Neuronal stem cell (in vitro differentiated cells): ENCODE measurements around the gene GLRB.

ENCODE experiments used
- DNase-seq: peaks from one replicate; pipeline ENCODE4 v3.0.0-alpha.2; 2013; ENCODE audit warnings: low spot score
- H2AFZ ChIP-seq: one replicate; pipeline ENCODE4 v1.6.1; 2013; ENCODE audit warnings: mild to moderate bottlenecking, low read length, inconsistent platforms
- H2AK5ac ChIP-seq: 2 replicates; pipeline ENCODE4 v1.6.1; 2013; ENCODE audit warnings: low read depth, mild to moderate bottlenecking, inconsistent platforms, low read length, moderate library complexity, mixed read lengths
- H2BK120ac ChIP-seq: 2 replicates; pipeline ENCODE4 v1.6.1; 2013; ENCODE audit warnings: low read depth, mild to moderate bottlenecking, inconsistent platforms, low read length, moderate library complexity, mixed read lengths
- H2BK12ac ChIP-seq: one replicate; pipeline ENCODE4 v1.6.1; 2013; ENCODE audit warnings: low read length, inconsistent platforms
- H2BK15ac ChIP-seq: 2 replicates; pipeline ENCODE4 v1.6.1; 2013; ENCODE audit warnings: mild to moderate bottlenecking, low read length, inconsistent platforms, mixed read lengths
- H2BK5ac ChIP-seq: one replicate; pipeline ENCODE4 v1.6.1; 2013; ENCODE audit warnings: inconsistent platforms, mild to moderate bottlenecking, low read length, moderate library complexity
- H3K14ac ChIP-seq: one replicate; pipeline ENCODE4 v1.6.1; 2013; ENCODE audit warnings: low read length, inconsistent platforms
- H3K18ac ChIP-seq: 2 replicates; pipeline ENCODE4 v1.6.1; 2013; ENCODE audit warnings: low read length, inconsistent platforms
- H3K23ac ChIP-seq: 2 replicates; pipeline ENCODE4 v1.6.1; 2013; ENCODE audit warnings: low read depth, mild to moderate bottlenecking, mixed read lengths, low read length, inconsistent platforms; ENCODE audit not compliant: poor library complexity
- H3K27ac ChIP-seq: replicated peaks from 3 replicates; pipeline ENCODE4 v1.5.1; 2013; ENCODE audit warnings: low read length, inconsistent platforms
- H3K27me3 ChIP-seq, 3 experiments: 2 replicates each; pipeline ENCODE4 v1.6.1; 2013; ENCODE audit warnings: low read length in 3 of 3, mild to moderate bottlenecking in 2 of 3, inconsistent platforms in 1 of 3, low read depth in 1 of 3, mixed read lengths in 1 of 3, moderate library complexity in 1 of 3; ENCODE audit not compliant: control insufficient read depth in 3 of 3, insufficient read depth in 3 of 3
- H3K36me3 ChIP-seq, 2 donors: replicated peaks in 1 of 2; 2 replicates each; pipeline ENCODE4 v1.6.1; 2013; ENCODE audit warnings: low read length in 2 of 2; ENCODE audit not compliant: control insufficient read depth in 2 of 2, insufficient read depth in 2 of 2
- H3K4ac ChIP-seq: 2 replicates; pipeline ENCODE4 v1.6.1; 2013; ENCODE audit warnings: inconsistent platforms, mild to moderate bottlenecking, low read length, moderate library complexity
- H3K4me1 ChIP-seq, 2 donors: 1 replicate in 1 of 2; 2 replicates in 1 of 2; pipeline ENCODE4 v1.6.1; 2013; ENCODE audit warnings: low read length in 2 of 2, low read depth in 1 of 2; ENCODE audit not compliant: control insufficient read depth in 2 of 2, insufficient read depth in 1 of 2
- H3K4me2 ChIP-seq: one replicate; pipeline ENCODE4 v1.6.1; 2013; ENCODE audit warnings: mild to moderate bottlenecking, low read length, inconsistent platforms; ENCODE audit not compliant: insufficient read depth, poor library complexity, severe bottlenecking
- H3K4me3 ChIP-seq, 2 donors: 2 replicates each; pipeline ENCODE4 v1.5.1; 2013; ENCODE audit warnings: low read length in 2 of 2, mild to moderate bottlenecking in 2 of 2, inconsistent platforms in 1 of 2, moderate library complexity in 1 of 2
- H3K79me1 ChIP-seq: one replicate; pipeline ENCODE4 v1.6.1; 2013; ENCODE audit warnings: low read depth, mild to moderate bottlenecking, inconsistent platforms, low read length, moderate library complexity
- H3K9ac ChIP-seq: one replicate; pipeline ENCODE4 v1.6.1; 2013; ENCODE audit warnings: mild to moderate bottlenecking, low read depth, low read length, inconsistent platforms; ENCODE audit not compliant: poor library complexity
- H3K9me3 ChIP-seq, 2 donors: replicated peaks in 1 of 2; 2 replicates each; pipeline versions ENCODE3 to v1.6.1; 2013; ENCODE audit warnings: low read length in 2 of 2, mild to moderate bottlenecking in 2 of 2, inconsistent platforms in 1 of 2, low read depth in 1 of 2, mixed read lengths in 1 of 2, moderate library complexity in 1 of 2; ENCODE audit not compliant: control insufficient read depth in 2 of 2, insufficient read depth in 1 of 2
- H4K8ac ChIP-seq: one replicate; pipeline ENCODE4 v1.6.1; 2013; ENCODE audit warnings: low read depth, mild to moderate bottlenecking, inconsistent platforms, low read length, moderate library complexity
- H4K91ac ChIP-seq: one replicate; pipeline ENCODE4 v1.6.1; 2013; ENCODE audit warnings: low read length, low read depth, mild to moderate bottlenecking, inconsistent platforms; ENCODE audit not compliant: poor library complexity
- WGBS, 2 donors: extraction: QIAGEN DNeasy Blood & Tissue Kit; methylation state at CpG; one replicate each; pipeline ENCODE4 v1.1.7; 2013; ENCODE audit warnings: missing lambda C conversion rate in 2 of 2, mixed read lengths in 1 of 2; ENCODE audit not compliant: insufficient read length in 2 of 2, insufficient replicate concordance in 1 of 2; ENCODE audit errors: extremely low coverage in 2 of 2; 5-methylcytosine and 5-hydroxymethylcytosine counted together

Gene GLRB

DNA sequence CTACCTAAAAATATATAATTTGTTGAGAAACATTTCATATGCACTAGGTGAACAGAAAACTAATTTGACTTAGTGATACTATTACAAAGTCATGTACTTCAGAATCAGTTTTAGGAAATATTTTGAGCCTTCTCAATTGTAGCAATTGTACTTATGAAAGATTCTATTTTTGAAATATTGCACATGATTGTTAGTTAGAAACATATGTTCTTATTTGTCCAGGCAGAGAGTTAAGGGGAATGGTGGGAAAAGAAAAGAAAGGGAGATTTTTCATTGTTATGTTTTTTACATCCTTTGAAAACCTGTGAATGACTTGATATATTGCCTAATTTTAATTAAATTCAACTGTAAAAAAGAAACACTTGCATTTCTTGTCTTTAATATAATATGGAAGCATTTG, 66.0 kb downstream of the GLRB start:
- Histone ChIP-seq H2BK15ac (no peak overlapping the region), H3K4me2 (no peak overlapping the region)

GRCh38 chr4:157143369-157143768, 67.4 kb downstream of the GLRB start:
- H3K4me1 ChIP-seq = no peaks in the 10 kb centered on the region
- H2BK5ac ChIP-seq = no peak overlapping the region
- H4K8ac ChIP-seq = no peak overlapping the region
- no peak overlapping the region for H2BK15ac ChIP-seq
- no peak overlapping the region for H3K4me3 ChIP-seq
- H2AK5ac ChIP-seq = no peak overlapping the region
- WGBS, 2 donors = no CpG with 5 or more reads among the region's 4 CpGs
- no peak overlapping the region for H3K9ac ChIP-seq
- H3K4me2 ChIP-seq = no peak overlapping the region
- H4K91ac ChIP-seq = no peak overlapping the region
- no peak overlapping the region for H3K23ac ChIP-seq
- H2BK12ac ChIP-seq = no peak overlapping the region
- no peaks in the 10 kb centered on the region for H3K27me3 ChIP-seq
- no peak overlapping the region for H2BK120ac ChIP-seq
- H3K18ac ChIP-seq = no peak overlapping the region
- no peak overlapping the region for H2AFZ ChIP-seq
- no peak overlapping the region for H3K14ac ChIP-seq
- no peak overlapping the region for H3K4ac ChIP-seq
- H3K36me3 ChIP-seq = no peaks in the 10 kb centered on the region
- H3K9me3 ChIP-seq = no peaks in the 10 kb centered on the region
- no peak overlapping the region for H3K27ac ChIP-seq
- H3K79me1 ChIP-seq = no peaks in the 10 kb centered on the region
- DNase-seq = no peak

More for the DNA sequence above, 66.0 kb downstream of the GLRB start:
- Histone ChIP-seq H3K4ac (no peak overlapping the region), H3K9ac (no peak overlapping the region), H4K8ac (no peak overlapping the region), H3K4me1 (no peaks in the 10 kb centered on the region), H3K18ac (no peak overlapping the region), H2AFZ (no peak overlapping the region), H3K36me3 (no peaks in the 10 kb centered on the region), H3K23ac (no peak overlapping the region), H3K27ac (no peak overlapping the region), H3K4me3 (no peak overlapping the region), H2BK120ac (no peak overlapping the region), H3K27me3 (no peaks in the 10 kb centered on the region), H3K9me3 (no peaks in the 10 kb centered on the region), H3K14ac (no peak overlapping the region), H2BK5ac (no peak overlapping the region), H2AK5ac (no peak overlapping the region), H2BK12ac (no peak overlapping the region), H4K91ac (no peak overlapping the region), H3K79me1 (no peaks in the 10 kb centered on the region)
- no peak for DNase-seq

- Histone ChIP-seq H2BK120ac (no peak overlapping the region), H2BK5ac (no peak overlapping the region), H4K8ac (no peak overlapping the region), H3K36me3 (no peaks in the 10 kb centered on the region), H3K27me3 (no peaks in the 10 kb centered on the region), H2BK15ac (no peak overlapping the region), H3K4me3 (no peak overlapping the region), H3K9me3 (no peaks in the 10 kb centered on the region), H3K27ac (no peak overlapping the region), H3K18ac (no peak overlapping the region), H4K91ac (no peak overlapping the region), H3K4ac (no peak overlapping the region), H3K9ac (no peak overlapping the region), H3K23ac (no peak overlapping the region), H2AK5ac (no peak overlapping the region), H3K4me2 (no peak overlapping the region), H3K4me1 (no peaks in the 10 kb centered on the region), H3K14ac (no peak overlapping the region), H3K79me1 (no peaks in the 10 kb centered on the region), H2BK12ac (no peak overlapping the region), H2AFZ (no peak overlapping the region)
- WGBS, 2 donors = no CpG with 5 or more reads among the region's 1 CpG
- DNase-seq = no peak
These were observed 75.8 kb downstream of the GLRB start for GRCh38 chr4:157151711-157152110.

- Histone ChIP-seq H3K9ac (no peak overlapping the region), H2BK15ac (no peak overlapping the region), H2BK12ac (no peak overlapping the region), H2AFZ (no peak overlapping the region), H2AK5ac (no peak overlapping the region), H3K4me1 (no peaks in the 10 kb centered on the region), H3K9me3 (no peaks in the 10 kb centered on the region), H3K27ac (no peak overlapping the region), H3K36me3 (no peaks in the 10 kb centered on the region), H3K79me1 (no peaks in the 10 kb centered on the region), H3K4ac (no peak overlapping the region), H3K27me3 (no peaks in the 10 kb centered on the region), H3K23ac (no peak overlapping the region), H3K14ac (no peak overlapping the region), H4K8ac (no peak overlapping the region), H3K4me3 (no peak overlapping the region), H4K91ac (no peak overlapping the region), H3K4me2 (no peak overlapping the region), H2BK120ac (no peak overlapping the region), H2BK5ac (no peak overlapping the region), H3K18ac (no peak overlapping the region)
- no CpG with 5 or more reads among the region's 3 CpGs for WGBS, 2 donors
- no peak for DNase-seq
These were observed 90.1 kb downstream of the GLRB start for GRCh38 chr4:157165935-157166610.
